ENCODE results near the gene TBC1D22A. TPM values are rescaled to one million over a fixed set of nuclear protein-coding genes. Genes with fewer than 3 reads are reported as not detected.

The TBC1D22A gene
- polyA plus RNA-seq, 4 donors = 17.7 to 26.4 (median 21.0) TPM

Other genes starting within 250 kb of the TBC1D22A start
- gene CELSR1, start 225.0 kb upstream of the TBC1D22A start, polyA plus RNA-seq = 1 to 10 TPM in 2 of 4 donors, under 1 TPM in 1, not detected in 1; 0.27 to 3.0 (median 1.9) TPM
- gene GRAMD4, start 142.3 kb upstream of the TBC1D22A start, polyA plus RNA-seq = 10 to 100 TPM; 30.5 to 64.9 (median 40.9) TPM
- 10 to 100 TPM; 43.7 to 84.7 (median 59.7) TPM for gene CERK, start 24.4 kb upstream of the TBC1D22A start, polyA plus RNA-seq